D721Med (cell line): ENCODE measurements around the gene ST7L.

ENCODE experiments used
- DNase-seq: peaks from one replicate; pipeline ENCODE4 v3.0.0; 2011; ENCODE audit warnings: low spot score; ENCODE audit not compliant: insufficient read length
- FAIRE-seq: peaks from 2 replicates; lab custom pipeline; 2011; peaks lifted over from hg19 to GRCh38; lab: Jason Lieb, UNC
- TF ChIP-seq, protein P1 (sequence below): IDR thresholded peaks from 2 replicates; pipeline ENCODE4 v1.5.1; 2012; ENCODE audit warnings: mild to moderate bottlenecking, control low read depth; ENCODE audit not compliant: insufficient read depth; ENCODE audit errors: missing control alignments

The ST7L gene

DNA sequence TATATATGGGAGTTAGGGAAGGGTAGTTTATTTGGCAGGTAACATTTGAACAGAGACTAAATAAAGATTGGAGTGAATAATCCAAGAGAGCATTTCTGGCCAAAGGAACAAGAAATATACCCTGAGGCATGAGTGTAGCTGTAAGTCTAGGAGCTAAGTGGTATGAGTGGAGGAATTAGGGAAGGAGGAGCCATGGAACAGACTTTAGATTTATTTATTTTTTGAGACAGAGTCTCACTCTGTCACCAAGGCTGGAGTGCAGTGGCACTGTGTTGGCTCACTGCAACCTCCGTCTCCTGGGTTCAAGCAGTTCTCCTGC is 19.1 kb upstream of the ST7L start:
- TF ChIP-seq, protein P1, sequence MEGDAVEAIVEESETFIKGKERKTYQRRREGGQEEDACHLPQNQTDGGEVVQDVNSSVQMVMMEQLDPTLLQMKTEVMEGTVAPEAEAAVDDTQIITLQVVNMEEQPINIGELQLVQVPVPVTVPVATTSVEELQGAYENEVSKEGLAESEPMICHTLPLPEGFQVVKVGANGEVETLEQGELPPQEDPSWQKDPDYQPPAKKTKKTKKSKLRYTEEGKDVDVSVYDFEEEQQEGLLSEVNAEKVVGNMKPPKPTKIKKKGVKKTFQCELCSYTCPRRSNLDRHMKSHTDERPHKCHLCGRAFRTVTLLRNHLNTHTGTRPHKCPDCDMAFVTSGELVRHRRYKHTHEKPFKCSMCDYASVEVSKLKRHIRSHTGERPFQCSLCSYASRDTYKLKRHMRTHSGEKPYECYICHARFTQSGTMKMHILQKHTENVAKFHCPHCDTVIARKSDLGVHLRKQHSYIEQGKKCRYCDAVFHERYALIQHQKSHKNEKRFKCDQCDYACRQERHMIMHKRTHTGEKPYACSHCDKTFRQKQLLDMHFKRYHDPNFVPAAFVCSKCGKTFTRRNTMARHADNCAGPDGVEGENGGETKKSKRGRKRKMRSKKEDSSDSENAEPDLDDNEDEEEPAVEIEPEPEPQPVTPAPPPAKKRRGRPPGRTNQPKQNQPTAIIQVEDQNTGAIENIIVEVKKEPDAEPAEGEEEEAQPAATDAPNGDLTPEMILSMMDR = no peak
- DNase-seq (no peak), FAIRE-seq (no peak)

DNA sequence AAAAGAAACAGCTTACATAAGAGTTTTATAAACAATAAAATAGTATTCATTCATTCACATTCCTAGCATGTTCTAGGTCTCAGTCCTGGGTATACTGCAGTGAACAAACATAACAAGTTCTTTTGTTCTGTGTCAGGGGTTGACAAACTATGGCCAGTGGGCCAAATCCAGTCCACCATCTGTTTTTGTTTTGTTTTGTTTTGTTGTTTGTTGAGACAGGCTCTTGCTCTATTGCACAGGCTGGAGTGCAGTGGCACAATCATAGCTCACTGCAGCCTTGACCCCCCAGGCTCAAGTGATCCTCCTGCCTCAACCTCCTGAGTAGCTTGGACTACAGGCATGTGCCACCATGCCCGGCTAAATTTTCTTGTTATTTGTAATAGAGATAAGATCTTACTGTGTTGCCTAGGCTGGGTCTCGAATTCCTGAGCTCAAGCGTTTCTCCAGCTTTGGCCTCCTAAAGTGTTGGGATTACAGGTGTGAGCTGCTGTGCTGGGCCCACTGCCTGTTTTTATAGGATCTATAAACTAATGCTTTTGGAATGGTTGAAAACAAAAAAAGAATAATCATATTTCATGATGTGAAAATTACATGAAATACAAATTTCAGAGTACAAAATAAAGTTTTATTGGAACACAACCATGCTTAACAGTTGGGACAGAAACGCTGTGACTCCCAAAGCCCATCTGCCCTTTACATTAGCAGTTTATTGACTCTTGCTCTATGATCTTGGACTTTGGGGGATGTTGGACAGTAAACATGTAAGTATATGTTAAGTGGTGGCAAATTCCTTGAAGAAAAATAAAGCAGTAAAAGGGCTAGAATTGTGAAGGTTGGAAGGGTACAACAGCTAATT is 18.5 kb upstream of the ST7L start:
- TF ChIP-seq, protein P1 = no peak
- FAIRE-seq (no peak), DNase-seq (no peak)

- FAIRE-seq (no peak), DNase-seq (no peak)
- TF ChIP-seq, protein P1 = no peak
Observed at GRCh38 chr1:112636597-112637253, 17.8 kb upstream of the ST7L start.

DNA sequence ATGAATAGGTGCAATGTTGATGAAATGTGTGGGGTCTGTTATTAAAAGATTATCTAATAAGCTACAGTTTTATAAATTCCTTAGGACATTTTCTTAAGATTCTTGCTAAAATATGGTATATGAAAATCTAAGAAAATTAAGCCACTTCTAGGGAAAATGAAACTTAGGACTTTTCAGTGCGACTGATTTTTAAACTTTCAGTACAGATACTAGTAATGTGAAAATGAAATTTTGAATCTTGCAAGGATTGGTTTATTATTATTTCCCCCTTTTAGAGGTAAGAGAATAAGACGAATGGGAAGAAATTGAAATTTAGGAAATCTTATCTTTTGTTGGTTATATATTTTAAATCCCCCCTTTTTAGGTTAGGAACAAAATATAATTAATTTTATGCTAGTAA is 17.1 kb upstream of the ST7L start:
- FAIRE-seq (no peak), DNase-seq (no peak)
- TF ChIP-seq, protein P1 = no peak

GRCh38 chr1:112634367-112634766 is 15.4 kb upstream of the ST7L start:
- DNase-seq = no peak
- FAIRE-seq = no peak

GRCh38 chr1:112633628-112634027 is 14.7 kb upstream of the ST7L start:
- no peak for FAIRE-seq
- no peak for DNase-seq
- TF ChIP-seq, protein P1 = no peak

More at GRCh38 chr1:112634367-112634766, 15.4 kb upstream of the ST7L start:
- TF ChIP-seq, protein P1 = no peak

GRCh38 chr1:112629256-112629655 is 10.3 kb upstream of the ST7L start:
- FAIRE-seq (no peak), DNase-seq (no peak)
- TF ChIP-seq, protein P1 = no peak
